GM21825 (cell line): ENCODE results near the gene PFN2.
"Not testable (repeated sequence)": the region's sequence is repeated elsewhere in the genome, so short reads cannot be mapped to it uniquely, and the experiment has no call there.

Experiments
- ATAC-seq: cut with Tn5 transposase; IDR thresholded peaks from one replicate; pipeline ENCODE4 v1.9.1; 2021; ENCODE audit warnings: mild to moderate bottlenecking, moderate library complexity; ENCODE audit not compliant: unreplicated experiment

PFN2 gene

DNA sequence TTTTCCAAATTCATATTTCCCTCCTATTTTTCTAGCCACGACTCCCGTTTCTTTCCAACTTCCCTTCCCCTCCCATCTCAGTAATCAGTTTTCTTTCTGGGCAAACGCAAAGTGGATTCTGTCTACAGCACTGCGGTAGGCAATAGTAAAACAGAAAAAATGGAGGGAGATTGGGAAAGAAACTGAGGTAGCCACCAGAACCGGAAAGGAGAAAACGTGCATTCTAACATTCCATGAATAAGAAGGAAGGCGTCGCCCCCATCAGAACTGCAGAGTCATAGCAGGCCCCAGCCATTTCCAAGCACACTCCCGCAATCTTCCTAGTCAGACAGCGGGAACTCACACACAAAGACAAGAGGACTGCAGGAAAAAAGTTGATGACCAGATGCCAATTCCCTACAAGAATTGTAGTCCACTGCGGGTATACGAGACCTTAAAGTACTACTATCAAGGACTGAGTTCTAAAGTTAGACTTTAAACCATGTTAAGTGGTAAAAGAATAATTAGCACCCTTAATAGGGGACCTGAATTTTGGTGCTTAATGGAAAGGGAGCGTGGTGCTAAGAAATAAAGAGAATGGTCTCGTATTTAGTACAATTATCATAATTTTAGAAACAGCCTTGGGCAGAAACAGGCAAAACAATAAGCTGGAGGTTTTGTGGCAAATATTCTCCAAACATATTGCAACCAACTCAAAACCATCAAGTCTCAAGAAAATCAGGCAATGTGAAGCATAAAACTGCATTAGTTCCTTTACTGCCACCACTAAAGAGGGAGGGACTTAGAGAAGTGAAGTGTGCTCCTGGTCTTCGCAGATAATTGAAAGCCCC is 1.4 kb downstream of the PFN2 start:
- ATAC-seq, result no peak

DNA sequence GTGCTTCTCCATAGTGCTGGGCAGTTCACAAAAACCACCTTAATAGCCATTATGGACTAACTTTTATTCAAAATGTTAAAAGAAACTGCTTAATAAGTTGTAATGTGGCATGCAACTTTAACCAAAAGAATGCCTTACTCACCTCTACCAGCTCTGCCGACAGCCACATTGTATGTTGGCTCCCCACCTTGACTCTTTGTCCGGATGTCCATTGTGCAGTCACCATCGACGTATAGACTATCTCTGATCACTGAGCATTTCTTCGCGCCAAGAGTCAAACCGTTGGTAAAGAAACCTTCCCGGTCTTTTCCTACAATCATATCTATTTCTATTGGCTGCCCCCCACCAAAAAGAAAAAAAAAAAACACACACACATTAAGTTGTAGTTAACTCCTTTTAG is 2.5 kb downstream of the PFN2 start:
- ATAC-seq, result no peak

DNA sequence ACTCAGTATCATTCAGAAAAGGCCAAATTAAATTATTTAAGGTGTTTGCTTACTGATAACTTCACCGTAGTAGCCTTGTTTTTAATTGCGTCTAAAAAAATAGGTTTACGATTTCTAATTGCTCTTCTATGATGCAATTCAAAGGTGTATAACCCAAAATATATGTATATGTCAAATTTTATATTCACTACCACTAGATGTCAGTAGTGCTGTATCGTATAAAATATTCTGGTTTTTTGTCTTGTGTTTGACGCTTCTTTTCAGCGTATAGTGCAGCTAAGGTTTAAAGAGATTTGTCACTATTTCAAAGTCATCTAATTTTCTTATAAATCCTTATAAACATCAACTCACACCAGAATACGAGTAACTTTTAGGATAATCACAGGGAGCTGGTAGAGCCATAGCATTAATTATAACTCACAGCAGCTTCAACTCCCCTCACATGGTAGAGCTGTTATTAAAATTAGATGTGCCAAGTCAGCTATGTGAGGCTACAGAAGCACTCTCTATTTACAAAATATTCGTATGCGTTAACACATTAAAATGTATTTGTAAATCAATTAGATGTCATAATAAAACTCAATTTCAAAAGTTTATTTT is 3.5 kb downstream of the PFN2 start:
- ATAC-seq, result no peak

DNA sequence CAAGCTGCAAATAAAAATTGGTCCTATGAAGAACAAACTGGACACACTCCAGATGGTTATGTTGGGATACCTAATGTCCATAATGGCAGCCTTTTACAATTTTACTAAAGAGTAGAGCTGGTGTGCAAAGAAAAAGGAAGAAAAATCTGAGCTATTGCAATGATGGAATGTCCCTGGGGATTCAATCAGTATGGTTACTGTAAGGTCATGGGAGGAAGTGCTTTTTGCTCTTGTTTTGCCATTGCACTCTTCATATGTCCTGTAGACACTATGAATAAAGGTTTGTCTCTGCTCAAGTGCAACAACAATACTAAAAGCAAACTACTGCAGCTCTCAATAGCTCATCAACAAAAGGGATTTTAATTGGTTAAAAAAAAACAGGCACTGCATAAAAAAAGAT is 5.4 kb downstream of the PFN2 start:
- ATAC-seq, result no peak

DNA sequence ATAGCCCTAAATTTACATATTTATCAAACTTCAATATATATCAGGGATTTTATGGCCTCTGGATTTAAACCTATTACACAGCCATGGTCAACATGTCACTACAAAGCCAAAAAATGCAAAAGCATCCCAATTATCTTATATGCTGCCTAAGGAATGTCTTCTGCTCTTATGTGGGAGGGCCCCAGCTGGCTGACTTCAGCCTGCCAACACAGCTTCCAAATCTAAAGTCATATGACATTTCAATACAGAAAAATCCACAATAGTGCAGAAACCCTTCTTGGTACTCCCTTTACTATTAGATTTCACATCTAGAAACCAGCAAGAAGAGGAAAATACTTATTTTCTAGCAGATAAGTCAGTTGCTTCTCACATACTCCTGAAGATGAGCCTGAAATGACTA is 6.4 kb downstream of the PFN2 start:
- no peak for ATAC-seq

DNA sequence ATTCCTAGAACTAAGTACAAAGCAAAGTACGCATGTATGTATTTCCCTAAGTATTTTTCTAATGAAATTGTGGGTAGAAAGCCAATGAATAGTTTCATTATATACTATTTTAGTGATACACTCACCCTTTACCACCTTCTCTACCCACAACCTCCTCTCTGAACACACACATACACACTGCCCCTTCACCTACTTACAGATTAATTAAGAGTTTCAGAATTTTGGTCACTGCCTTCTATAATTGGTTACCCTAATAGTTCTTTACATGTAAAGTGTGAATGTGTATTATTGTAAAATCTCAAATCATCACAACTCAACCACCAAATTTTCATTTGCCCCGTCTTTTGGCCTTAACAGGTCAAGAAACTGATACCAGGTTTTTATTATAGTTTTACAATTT is 7.2 kb downstream of the PFN2 start:
- no peak for ATAC-seq

DNA sequence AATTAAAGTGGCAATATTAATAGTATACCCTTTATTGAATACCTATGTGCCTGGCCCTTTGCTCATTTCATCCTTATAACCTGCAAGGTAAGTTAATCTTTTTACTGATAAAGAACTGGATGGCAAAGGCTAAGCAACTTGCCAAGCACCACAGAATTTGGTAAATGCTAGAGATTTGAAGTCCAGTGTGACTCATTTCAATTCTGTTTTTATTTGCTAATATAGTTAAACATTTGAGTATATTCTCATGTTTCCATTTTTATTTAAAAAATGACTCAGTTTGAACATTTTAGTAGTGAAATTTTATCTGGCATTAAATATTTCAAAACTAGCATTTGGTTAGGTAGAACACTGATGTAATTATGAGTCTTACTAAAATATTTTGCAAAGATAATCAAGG is 11.3 kb downstream of the PFN2 start:
- no peak for ATAC-seq

DNA sequence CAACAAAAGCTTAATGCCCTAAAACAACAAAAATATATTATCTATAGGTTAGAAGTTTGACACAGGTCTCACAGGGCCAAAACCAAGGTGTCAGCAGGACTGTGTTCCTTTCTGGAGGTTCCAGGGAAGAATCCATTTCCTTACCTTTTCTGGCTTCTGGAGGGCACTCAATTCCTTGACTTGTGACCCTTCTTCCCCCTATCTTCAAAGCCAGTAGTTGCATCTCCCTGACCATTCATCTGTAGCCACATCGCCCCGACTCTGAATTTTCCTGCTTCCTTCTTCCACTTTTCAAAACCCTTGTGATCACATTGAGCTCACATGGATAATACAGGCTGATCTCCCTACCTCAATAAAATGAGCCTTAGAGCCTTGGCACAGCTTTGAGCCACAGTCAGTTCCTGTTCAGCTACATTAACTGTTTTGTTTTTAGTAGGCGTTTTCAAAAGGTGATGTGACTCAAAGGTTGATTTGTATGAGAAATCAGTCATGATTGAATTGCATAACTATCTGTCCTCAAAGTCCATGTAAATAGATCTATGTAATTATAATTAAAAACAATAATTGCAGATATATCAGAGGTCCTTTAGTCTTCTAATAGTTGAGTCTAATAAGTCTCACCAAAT is 12.4 kb downstream of the PFN2 start:
- ATAC-seq, result no peak

DNA sequence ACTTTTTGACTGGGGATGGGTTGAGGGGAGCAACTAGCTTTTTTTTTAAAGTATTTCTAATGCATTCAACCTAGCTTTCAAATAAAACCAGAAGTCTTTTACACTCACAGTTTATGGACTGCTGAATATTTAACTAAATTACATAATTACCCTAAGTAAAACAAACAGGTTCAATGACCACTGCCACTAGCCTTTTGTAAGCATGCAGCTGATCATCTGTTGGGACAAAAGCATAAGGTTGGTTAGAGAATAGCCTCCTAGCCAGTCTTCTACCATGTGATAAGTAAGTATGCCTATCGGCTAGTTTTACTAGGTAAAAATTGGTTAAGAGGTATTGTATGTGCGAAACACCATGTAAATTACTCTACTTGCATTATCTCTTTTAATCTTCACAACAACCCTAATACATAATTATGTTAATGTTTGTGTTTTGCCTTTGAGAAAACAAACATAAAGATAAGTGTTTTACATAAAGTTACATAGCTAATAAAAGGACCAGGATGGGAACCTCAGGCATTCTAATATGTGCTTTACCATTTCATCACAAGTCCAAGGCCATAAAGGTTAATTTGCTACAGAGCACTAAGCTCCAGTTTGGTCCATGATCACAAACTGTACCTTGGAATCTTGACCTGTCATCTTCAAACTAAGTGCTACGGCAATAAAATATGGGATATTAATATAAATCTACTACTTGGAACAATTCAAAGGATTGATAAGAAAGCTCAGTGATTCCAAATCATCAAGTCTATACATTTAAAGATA is 13.2 kb downstream of the PFN2 start:
- ATAC-seq, result no peak

DNA sequence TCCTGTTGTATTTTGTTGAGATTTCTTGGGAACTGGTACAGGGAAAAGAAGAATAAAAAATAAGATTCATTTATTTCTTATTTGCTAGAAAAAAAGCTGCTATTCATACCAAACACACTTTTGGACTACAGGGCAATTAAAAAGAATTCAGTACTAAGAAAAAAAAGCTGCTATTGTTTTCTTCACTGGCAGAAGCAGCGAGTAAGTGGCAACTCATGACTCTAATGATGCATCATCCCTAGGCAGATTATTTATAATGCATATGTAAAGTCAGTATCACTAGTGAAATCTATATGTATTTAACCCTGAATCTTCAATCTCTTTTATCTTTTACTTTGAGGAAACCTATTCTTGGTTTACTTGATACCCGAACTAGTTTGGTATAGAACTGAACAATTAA is 15.2 kb downstream of the PFN2 start:
- no peak for ATAC-seq

DNA sequence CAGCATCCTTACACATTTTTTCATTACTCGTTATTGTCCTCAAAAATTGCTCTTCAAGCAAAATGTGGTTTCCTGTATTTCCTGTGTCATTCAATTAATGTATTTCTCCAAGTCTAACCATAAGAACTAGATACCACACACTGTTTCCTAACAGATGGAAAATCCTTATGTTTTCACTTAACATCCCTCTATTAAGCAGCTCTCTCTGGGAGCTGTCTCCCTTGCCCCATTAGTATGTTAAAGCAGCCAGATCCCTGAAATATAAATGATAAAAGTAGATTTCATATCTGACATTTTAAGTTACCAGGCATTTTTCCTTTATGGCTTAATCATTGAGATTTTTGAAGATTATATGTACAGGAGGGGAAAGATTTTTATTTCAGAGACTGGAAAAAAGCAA is 15.9 kb downstream of the PFN2 start:
- no peak for ATAC-seq

DNA sequence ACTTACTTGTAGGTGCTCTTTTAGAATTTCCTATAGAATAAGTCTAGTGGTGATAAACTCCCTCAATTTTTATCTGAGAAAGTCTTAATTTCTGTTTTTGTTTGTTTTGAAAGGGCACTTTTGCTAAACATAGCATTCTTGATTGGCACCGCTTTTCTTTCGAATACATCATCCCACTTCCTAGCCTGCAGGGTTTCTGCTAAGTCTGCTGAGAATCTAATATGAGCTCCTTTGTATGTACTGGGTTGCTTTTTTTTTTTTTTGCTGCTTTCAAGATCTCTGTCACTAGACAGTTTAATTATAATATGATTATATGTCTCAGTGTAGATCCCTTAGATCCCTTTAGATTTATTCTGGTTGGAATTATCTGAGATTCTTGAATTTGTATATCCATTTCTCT is 21.5 kb downstream of the PFN2 start:
- no peak for ATAC-seq

DNA sequence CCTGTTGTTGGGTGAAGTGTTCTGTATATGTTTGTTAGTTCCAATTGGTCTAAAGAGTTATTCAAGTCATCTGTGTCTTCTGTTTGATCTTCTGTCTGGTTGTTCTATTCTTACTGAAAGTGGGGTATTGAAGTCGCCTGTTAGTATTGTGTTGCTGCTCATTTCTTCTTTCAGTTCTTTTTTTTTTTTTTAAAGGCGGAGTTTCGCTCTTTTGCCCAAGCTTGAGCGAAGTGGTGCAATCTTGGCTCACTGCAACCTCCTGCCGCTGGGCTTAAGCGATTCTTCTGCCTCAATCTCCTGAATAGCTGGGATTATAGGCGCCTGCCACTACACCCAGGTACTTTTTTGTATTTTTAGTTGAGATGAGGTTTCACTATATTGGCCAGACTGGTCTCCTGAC is 23.5 kb downstream of the PFN2 start:
- ATAC-seq, result no peak

DNA sequence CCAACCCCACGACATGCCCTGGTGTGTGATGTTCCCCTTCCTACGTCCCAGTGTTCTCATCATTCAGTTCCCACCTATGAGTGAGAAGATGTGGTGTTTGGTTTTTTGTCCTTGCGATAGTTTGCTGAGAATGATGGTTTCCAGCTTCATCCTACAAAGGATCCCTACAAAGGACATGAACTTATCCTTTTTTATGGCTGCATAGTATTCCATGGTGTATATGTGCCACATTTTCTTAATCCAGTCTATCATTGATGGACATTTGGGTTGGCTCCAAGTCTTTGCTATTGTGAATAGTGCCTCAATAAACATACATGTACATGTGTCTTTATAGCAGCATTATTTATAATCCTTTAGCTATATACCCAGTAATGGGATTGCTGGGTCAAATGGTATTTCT is 26.7 kb downstream of the PFN2 start:
- ATAC-seq, result not testable (repeated sequence)

DNA sequence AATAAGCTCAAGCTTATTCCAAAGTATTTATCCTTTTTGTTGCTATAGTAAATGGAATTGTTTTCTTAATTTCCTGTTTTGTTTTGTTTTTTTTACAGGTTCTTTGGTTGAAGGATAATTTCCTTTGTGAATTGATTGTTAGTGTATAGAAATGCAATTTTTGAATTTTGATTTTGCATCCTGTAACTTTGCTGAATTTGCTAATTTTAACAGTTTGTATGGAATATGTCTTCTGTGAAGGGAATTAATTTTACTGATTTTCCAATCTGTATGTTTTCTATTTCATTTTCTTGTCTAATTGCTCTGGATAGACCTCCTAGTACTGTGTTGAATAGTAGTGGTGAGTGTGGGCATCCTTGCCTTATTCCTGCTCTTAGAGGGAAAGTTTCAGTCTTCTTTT is 28.3 kb downstream of the PFN2 start:
- no peak for ATAC-seq

DNA sequence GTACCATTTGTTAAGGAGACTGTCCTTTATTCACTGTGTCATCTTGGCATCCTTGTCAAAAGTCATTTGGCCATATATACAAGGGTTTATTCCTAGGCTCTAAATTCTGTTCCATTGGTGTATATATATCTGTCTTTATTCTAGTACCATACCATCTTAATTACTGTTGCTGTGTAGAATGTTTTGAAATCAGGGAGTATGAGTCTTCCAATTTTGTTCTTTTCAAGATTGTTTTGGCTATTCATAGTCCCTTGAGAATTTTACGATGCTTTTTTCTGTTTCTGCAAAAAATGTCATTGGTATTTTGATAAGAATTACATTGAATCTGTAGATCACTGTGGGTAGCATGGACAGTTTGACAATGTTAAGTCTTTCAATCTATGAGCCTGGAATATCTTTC is 28.7 kb downstream of the PFN2 start:
- no peak for ATAC-seq

DNA sequence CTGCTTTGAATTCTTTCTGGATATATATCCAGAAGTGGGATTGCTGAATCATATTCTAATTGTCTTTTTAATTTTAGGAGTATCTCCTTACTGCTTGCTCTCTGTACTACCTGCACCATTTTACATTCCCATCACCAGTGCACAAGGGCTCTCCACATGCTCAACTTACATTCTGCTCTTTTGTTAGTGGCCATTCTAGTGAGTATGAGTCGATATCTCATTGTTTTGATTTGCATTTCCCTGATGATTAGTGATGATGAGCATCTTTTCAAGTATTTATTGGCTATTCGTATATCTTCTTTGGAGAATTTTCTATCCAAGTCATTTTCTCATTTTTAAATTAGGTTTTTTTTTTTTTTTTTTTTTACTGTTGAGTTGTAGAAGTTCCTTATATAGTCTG is 29.5 kb downstream of the PFN2 start:
- ATAC-seq, result no peak

DNA sequence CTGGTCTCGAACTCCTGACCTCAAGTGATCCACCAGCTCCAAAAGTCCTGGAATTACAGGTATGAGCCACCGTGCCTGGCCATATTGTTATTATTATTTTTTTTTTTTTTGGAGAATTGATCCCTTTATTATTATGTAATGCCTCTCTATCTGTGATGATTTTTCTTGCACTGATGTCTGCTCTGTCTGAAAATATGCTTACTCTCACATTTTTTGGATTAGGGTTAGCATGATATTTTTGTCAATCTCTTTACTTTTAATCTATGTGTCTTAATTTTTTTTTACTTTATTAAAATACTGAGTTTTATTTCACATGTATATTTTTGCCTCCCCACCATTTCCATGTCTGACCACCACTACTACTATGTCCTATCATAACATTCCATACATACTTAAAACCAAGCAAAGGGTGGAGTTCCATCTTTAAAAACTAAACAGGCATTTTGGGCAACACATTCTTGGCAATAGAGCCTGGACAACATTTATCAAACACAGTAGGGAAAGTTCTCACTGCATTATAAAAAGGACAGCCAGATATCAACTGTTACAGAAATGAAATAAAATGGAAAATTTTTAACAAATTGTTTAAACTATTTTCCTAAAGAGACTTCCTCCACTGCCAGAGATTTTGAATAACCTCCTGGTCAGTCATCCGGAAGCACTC is 32.2 kb downstream of the PFN2 start:
- not testable (repeated sequence) for ATAC-seq

DNA sequence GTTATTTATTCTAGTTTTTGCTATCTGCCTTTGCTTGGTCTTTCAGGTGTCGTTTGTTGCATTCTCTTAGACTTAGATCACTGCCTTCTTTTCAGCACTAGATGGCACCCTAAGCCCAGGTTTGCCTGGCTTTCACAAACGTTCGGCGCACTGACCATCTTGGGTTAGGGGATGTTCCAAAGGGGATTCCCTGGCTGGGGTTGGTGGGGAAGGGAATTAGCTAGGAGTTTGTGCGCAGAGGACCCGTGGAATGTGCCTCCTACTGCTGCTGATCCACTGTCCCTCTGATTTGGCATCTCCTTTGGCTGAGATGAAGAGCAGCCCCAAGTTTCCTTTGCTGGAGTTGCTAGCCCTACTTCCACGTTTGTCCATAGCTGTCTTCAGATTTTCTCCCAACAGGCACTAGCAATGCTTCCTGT is 33.9 kb downstream of the PFN2 start:
- peak; percentile 67 for ATAC-seq

DNA sequence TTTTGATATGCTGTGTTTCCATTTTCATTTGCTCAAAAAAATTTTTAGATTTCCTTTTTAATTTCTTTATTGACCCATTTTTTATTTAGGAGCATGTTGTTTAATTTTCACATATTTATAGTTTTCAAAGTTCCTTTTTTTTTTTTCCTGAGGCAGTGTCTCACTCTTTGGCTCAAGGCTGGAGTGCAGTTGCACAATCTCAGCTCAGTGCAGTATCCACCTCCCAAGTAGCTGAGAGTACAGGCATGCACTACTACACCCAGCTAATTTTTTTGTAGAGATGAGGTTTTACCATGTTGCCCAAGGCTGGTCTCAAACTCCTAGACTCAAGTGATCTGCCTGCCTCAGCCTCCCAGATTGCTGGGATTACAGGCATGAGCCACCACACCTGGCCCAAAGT is 36.2 kb downstream of the PFN2 start:
- ATAC-seq, result no peak

DNA sequence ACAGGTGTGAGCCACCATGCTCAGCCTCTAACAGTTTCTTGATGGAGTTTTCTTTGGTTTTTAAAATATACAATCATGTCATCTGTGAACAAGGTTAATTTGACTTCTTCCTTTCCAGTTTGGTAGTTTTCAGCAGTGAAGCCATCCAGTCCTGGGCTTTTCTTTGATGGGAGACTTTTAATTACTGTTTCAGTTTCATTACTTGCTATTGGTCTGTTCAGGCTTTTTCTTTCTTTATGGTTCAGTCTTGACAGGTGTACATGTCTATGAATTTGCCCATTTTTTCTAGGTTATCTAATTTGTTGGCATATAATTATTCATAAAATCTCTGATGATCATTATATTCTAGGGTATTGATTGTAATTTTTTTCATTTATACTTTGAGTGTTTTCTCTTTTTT is 36.8 kb downstream of the PFN2 start:
- peak; percentile 57 for ATAC-seq
